Measurements from ENCODE around the gene SUSD4. TPM values are rescaled to one million over a fixed set of nuclear protein-coding genes. Genes with fewer than 3 reads are reported as not detected.

The SUSD4 gene
- total RNA-seq, 1 experiment from 2014 or later: 3.2 TPM

DNA sequence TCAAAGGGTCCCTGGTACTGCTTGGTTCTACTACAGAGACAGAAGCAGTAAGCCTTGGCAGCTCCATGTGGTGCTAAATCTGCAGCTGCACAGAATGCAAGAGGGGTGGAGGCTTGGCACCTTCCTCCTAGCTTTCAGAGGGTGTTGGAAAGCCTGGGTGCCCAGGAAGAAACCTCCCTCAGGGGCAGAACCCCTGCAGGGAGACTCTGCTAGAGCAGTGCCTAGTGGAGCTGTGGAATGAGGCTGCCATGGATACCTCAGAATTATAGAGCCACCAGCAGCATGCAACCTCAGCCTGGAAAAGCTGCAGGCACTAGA, 144.7 kb downstream of the SUSD4 start:
- Histone ChIP-seq H3K4me1 (replicated peaks; ENCODE audit: insufficient read depth) (no peaks in the 10 kb centered on the region), H3K4me2 (no peak overlapping the region), H3K9me2 (ENCODE audit: insufficient read depth) (no peaks in the 10 kb centered on the region), H3K27ac (no peak overlapping the region), H4K20me1 (ENCODE audit: insufficient read depth) (no peaks in the 10 kb centered on the region), H3F3A (ENCODE audit: insufficient read depth, low read depth) (no peaks in the 10 kb centered on the region), H2AFZ (no peak overlapping the region), H3K27me3 (ENCODE audit: insufficient read depth, low read depth) (no peaks in the 10 kb centered on the region), H3K9me3 (ENCODE audit: insufficient read depth, low read depth) (no peaks in the 10 kb centered on the region), H3K36me3 (ENCODE audit: low read depth) (no peaks in the 10 kb centered on the region), H3K79me2 (ENCODE audit: low read depth) (no peaks in the 10 kb centered on the region), H3K4me3 (no peak overlapping the region)
- intact Hi-C loops (cut with micrococcal nuclease; ENCODE audit: unreplicated experiment): no loop called here
- CTCF ChIA-PET: no interaction called here
- DNase-seq: no peak
- no TSS peak for BruUV-seq (replicated peaks)
- TF ChIP-seq, protein P1, sequence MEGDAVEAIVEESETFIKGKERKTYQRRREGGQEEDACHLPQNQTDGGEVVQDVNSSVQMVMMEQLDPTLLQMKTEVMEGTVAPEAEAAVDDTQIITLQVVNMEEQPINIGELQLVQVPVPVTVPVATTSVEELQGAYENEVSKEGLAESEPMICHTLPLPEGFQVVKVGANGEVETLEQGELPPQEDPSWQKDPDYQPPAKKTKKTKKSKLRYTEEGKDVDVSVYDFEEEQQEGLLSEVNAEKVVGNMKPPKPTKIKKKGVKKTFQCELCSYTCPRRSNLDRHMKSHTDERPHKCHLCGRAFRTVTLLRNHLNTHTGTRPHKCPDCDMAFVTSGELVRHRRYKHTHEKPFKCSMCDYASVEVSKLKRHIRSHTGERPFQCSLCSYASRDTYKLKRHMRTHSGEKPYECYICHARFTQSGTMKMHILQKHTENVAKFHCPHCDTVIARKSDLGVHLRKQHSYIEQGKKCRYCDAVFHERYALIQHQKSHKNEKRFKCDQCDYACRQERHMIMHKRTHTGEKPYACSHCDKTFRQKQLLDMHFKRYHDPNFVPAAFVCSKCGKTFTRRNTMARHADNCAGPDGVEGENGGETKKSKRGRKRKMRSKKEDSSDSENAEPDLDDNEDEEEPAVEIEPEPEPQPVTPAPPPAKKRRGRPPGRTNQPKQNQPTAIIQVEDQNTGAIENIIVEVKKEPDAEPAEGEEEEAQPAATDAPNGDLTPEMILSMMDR (conservative IDR thresholded peaks at IDR 0.05): no peak
- no peak for TF ChIP-seq EZH2 (IDR thresholded peaks at IDR 0.05; ENCODE audit: low read depth)
- POLR2A ChIA-PET (ENCODE audit: unreplicated experiment): interaction anchor here (0.6 kb wide), 1 partner anchor 171 kb away, joined by 3 read pairs; no protein-coding TSS in a partner anchor

DNA sequence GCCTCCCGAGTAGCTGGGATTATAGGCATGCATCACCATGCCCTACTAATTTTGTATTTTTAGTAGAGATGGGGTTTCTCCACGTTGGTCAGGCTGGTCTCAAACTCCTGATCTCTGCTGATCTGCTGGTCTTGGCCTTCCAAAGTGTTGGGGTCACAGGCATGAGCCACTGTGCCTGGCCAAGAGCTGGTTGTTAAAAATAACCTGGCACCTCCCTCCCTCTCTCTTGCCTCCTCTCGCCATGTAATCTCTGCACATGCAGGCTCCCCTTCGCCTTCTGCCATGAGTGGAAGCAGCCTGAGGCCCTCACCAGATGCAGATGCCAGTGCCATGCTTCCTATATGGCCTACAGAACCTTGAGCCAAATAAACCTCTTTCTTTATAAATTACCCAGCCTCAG, 146.2 kb downstream of the SUSD4 start:
- Histone ChIP-seq H3K79me2 (ENCODE audit: low read depth) (no peaks in the 10 kb centered on the region), H3K36me3 (ENCODE audit: low read depth) (no peaks in the 10 kb centered on the region), H3K9me2 (ENCODE audit: insufficient read depth) (no peaks in the 10 kb centered on the region), H3K27ac (no peak overlapping the region), H3K4me1 (replicated peaks; ENCODE audit: insufficient read depth) (no peaks in the 10 kb centered on the region), H3K27me3 (ENCODE audit: insufficient read depth, low read depth) (no peaks in the 10 kb centered on the region), H3K9me3 (ENCODE audit: insufficient read depth, low read depth) (no peaks in the 10 kb centered on the region), H2AFZ (no peak overlapping the region), H3K4me3 (no peak overlapping the region), H3K4me2 (no peak overlapping the region), H3F3A (ENCODE audit: insufficient read depth, low read depth) (no peaks in the 10 kb centered on the region), H4K20me1 (ENCODE audit: insufficient read depth) (no peaks in the 10 kb centered on the region)
- no peak for DNase-seq
- CTCF ChIA-PET: no interaction called here
- TF ChIP-seq, protein P1 (conservative IDR thresholded peaks at IDR 0.05): no peak
- no peak for TF ChIP-seq EZH2 (IDR thresholded peaks at IDR 0.05; ENCODE audit: low read depth)
- POLR2A ChIA-PET (ENCODE audit: unreplicated experiment): no interaction called here
- intact Hi-C loops (cut with micrococcal nuclease; ENCODE audit: unreplicated experiment): no loop called here
- BruUV-seq (replicated peaks): no TSS peak

DNA sequence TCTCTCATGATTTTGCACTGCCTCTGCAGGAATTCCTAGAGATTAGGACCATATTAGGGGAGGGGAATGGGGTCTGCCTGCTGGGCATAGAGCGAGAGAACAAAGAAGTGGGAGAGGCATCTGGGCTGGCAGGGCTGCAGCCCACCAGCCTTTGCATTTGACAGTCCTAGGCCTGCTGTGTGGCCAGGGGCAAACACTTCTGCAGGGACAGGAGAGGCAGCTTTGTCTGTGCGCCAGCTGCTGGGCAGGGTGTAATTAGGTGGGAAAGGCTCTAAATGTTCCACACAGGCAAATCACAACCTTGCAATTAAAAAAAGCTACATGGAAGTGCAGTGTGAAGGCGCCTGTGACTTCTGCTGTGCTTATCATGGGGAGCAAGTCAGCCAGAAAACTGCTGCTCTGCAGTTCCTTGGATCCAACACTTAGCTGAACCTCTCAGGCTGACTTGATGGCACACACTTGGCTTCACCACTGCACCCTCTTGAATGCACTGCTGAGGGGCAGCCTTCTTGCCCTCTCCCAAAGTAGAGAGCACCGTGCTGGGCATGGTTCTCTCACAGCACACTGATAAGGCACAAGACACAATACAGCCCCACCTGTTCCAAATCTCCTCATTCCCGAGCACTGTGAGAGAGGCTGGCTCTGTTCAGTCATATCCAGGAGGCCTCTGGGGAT, 147.3 kb downstream of the SUSD4 start:
- H3F3A ChIP-seq (ENCODE audit: insufficient read depth, low read depth): no peaks in the 10 kb centered on the region
- no peaks in the 10 kb centered on the region for H3K79me2 ChIP-seq (ENCODE audit: low read depth)
- no peak overlapping the region for H3K4me2 ChIP-seq
- no peaks in the 10 kb centered on the region for H3K9me2 ChIP-seq (ENCODE audit: insufficient read depth)
- no peaks in the 10 kb centered on the region for H4K20me1 ChIP-seq (ENCODE audit: insufficient read depth)
- H2AFZ ChIP-seq: no peak overlapping the region
- POLR2A ChIA-PET (ENCODE audit: unreplicated experiment): no interaction called here
- H3K4me3 ChIP-seq: no peak overlapping the region
- no peaks in the 10 kb centered on the region for H3K4me1 ChIP-seq (replicated peaks; ENCODE audit: insufficient read depth)
- H3K36me3 ChIP-seq (ENCODE audit: low read depth): no peaks in the 10 kb centered on the region
- intact Hi-C loops (cut with micrococcal nuclease; ENCODE audit: unreplicated experiment): no loop called here
- no TSS peak for BruUV-seq (replicated peaks)
- no peak overlapping the region for H3K27ac ChIP-seq
- CTCF ChIA-PET: no interaction called here
- TF ChIP-seq EZH2 (IDR thresholded peaks at IDR 0.05; ENCODE audit: low read depth): no peak
- TF ChIP-seq, protein P1 (conservative IDR thresholded peaks at IDR 0.05): no peak
- no peaks in the 10 kb centered on the region for H3K9me3 ChIP-seq (ENCODE audit: insufficient read depth, low read depth)
- no peak for DNase-seq
- no peaks in the 10 kb centered on the region for H3K27me3 ChIP-seq (ENCODE audit: insufficient read depth, low read depth)

Measured in PC-9 (cell line).